ENCODE data around the gene TNFRSF25. TPM values are rescaled to one million over a fixed set of nuclear protein-coding genes. Genes with fewer than 3 reads are reported as not detected.

The TNFRSF25 gene
- total RNA-seq, 2 experiments from 2014 or later: 47.7 to 55.8 TPM

DNA sequence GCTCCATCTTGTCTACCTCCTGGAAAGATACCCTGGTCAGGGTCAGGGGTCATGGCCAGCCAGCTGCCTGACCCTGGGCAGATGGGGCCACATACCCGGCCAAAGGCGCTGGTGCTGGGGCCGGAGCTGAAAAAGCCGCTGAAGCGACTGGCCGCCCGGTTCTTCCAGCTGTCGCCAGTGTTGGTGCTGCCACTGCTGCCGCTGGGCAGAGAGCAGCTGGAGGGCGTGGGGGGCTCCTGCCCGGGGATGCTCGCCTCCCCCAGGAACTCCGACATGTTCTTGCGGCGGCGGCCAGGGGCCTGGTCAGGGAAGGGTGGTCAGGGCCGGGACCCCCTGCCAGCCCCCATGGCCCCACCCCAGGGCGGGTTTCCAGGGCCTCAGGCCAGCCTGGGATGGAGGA lies 7.2 kb upstream of the TNFRSF25 start:
- CTCF ChIA-PET: interaction anchor here (1.0 to 2.2 kb wide), 6 partner anchors 10 to 35 kb away, joined by 4 to 8 read pairs (median 6); no protein-coding TSS in a partner anchor
- no peak overlapping the region for H3K4me3 Mint-ChIP-seq
- H3K4me1 Mint-ChIP-seq (ENCODE audit: low read depth): peaks cover 2% of the 10 kb centered on the region
- no peak for DNase-seq
- POLR2A ChIA-PET: no interaction called here
- H3K9me3 Mint-ChIP-seq (ENCODE audit: insufficient read depth): no peaks in the 10 kb centered on the region
- ATAC-seq: no peak
- H3K27me3 Mint-ChIP-seq (ENCODE audit: low read depth): no peaks in the 10 kb centered on the region
- no peak overlapping the region for H3K27ac Mint-ChIP-seq
- no peaks in the 10 kb centered on the region for H3K36me3 Mint-ChIP-seq (ENCODE audit: low read depth)

GRCh38 chr1:6472391-6472790 lies 6.4 kb upstream of the TNFRSF25 start:
- DNase-seq (no peak), ATAC-seq (no peak)
- ChIA-PET CTCF (interaction anchor here (1.0 to 2.2 kb wide), 7 partner anchors 9 to 49 kb away, joined by 4 to 8 read pairs (median 5); partner anchors contain the start of gene PLEKHG5), POLR2A (interaction anchor here (1.4 kb wide), 1 partner anchor 12 kb away, joined by 4 read pairs; no protein-coding TSS in a partner anchor)
- Mint-ChIP-seq H3K27ac (no peak overlapping the region), H3K9me3 (ENCODE audit: insufficient read depth) (no peaks in the 10 kb centered on the region), H3K36me3 (ENCODE audit: low read depth) (no peaks in the 10 kb centered on the region), H3K4me3 (no peak overlapping the region), H3K27me3 (ENCODE audit: low read depth) (no peaks in the 10 kb centered on the region), H3K4me1 (ENCODE audit: low read depth) (peaks cover 2% of the 10 kb centered on the region)

- ATAC-seq (no peak), DNase-seq (no peak)
- POLR2A ChIA-PET: interaction anchor here (1.4 kb wide), 1 partner anchor 11 kb away, joined by 4 read pairs; no protein-coding TSS in a partner anchor
- Mint-ChIP-seq H3K36me3 (ENCODE audit: low read depth) (no peaks in the 10 kb centered on the region), H3K4me3 (no peak overlapping the region), H3K4me1 (ENCODE audit: low read depth) (peaks cover 5% of the 10 kb centered on the region), H3K27ac (no peak overlapping the region), H3K9me3 (ENCODE audit: insufficient read depth) (no peaks in the 10 kb centered on the region), H3K27me3 (ENCODE audit: low read depth) (no peaks in the 10 kb centered on the region)
- CTCF ChIA-PET: interaction anchor here (1.2 to 2.2 kb wide), 5 partner anchors 12 to 49 kb away, joined by 4 to 8 read pairs (median 5); partner anchors contain the start of gene PLEKHG5
Measured at GRCh38 chr1:6471970-6472368, 6.0 kb upstream of the TNFRSF25 start.

DNA sequence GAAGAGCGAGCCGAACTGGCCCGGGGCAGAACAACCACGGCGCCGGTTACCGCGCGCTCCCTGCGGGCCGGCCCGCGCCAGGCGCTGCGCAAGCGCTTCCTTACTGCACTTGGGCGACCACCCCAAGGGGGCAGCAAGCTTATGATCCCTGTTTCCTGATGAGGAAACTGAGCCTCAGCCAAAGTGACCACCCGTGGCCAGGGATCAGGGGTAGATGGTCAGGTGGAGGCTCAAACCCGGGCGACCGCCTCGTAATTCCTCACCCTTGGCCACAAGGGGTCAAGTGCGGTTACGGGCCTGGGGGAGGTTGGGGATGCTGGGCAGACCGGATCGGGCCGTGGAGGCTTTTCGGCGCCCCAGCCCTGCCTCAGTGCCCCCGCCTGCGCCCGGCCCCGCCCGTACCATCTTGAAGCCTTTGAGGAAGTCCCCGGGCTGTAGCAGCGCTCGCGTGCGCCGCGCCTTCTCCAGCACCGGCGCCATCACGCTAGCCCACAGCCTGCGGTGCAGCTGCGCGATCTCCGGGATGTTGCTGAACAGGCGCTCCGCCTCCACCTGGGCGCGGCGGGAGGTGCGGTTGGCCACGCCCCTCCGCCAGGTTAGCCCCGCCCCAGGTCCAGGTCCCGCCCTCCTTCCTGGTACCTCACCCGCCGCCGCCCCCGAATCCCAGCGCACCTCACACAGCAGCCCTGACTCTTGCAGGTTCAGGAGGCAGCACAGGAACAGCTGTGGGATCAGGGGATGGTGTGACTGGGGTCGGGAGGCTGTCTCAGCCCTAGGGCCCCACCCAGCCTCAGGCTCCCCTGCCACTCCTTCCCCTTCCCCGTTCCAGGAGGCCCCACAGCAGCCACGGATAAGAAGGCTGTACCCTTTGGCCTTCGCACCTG lies 5.4 kb upstream of the TNFRSF25 start:
- Mint-ChIP-seq H3K36me3 (ENCODE audit: low read depth) (no peaks in the 10 kb centered on the region), H3K9me3 (ENCODE audit: insufficient read depth) (no peaks in the 10 kb centered on the region), H3K4me1 (ENCODE audit: low read depth) (peaks cover 7% of the 10 kb centered on the region), H3K27ac (no peak overlapping the region), H3K27me3 (ENCODE audit: low read depth) (no peaks in the 10 kb centered on the region), H3K4me3 (no peak overlapping the region)
- ChIA-PET CTCF (interaction anchor here (1.2 to 2.2 kb wide), 5 partner anchors 11 to 48 kb away, joined by 4 to 8 read pairs (median 5); partner anchors contain the start of gene PLEKHG5), POLR2A (interaction anchor here (1.4 kb wide), 1 partner anchor 11 kb away, joined by 4 read pairs; no protein-coding TSS in a partner anchor)
- no peak for DNase-seq
- ATAC-seq: no peak

- ATAC-seq: no peak
- Mint-ChIP-seq H3K36me3 (ENCODE audit: low read depth) (no peaks in the 10 kb centered on the region), H3K4me3 (no peak overlapping the region), H3K27me3 (ENCODE audit: low read depth) (no peaks in the 10 kb centered on the region), H3K9me3 (ENCODE audit: insufficient read depth) (no peaks in the 10 kb centered on the region), H3K4me1 (ENCODE audit: low read depth) (peaks cover 7% of the 10 kb centered on the region), H3K27ac (no peak overlapping the region)
- POLR2A ChIA-PET: no interaction called here
- DNase-seq: no peak
- CTCF ChIA-PET: interaction anchor here (1.3 kb wide), 1 partner anchor 20 kb away, joined by 4 read pairs; no protein-coding TSS in a partner anchor
Measured at GRCh38 chr1:6470132-6471085, 4.4 kb upstream of the TNFRSF25 start.

DNA sequence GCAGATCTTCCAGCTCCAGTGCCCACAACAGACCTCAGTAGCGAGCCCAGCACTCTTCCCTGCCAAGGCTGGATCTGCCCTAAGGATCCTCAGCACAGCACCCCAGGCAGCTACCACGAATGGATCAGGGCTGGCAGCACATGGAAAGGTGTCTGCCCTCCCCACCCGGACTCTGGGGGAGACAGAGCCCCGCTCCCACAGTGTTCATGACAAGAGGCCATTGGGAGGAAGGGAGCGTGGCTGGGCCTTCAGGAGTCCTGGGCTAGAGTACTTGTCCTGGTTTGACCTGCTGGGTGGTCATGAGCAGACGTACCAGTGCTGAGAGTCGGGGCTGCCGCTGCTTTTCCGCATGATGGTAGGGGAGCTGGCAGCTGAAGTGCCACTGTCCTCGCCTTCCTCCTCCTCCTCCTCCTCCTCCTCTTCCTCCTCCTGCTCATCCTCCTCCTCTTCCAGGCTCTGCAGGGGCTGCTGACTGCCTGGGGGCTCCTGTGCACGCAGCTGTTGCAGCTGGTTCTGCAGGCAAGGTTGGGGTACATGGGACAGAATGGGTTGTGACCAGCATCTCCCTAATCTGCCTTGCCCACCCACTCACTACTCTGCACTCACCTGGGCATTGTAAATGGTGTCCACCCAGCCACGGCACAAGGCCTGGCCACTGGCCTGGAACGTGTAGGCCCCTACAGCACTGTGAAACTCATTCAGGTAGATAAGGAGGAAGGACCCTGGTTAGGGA lies 2.9 kb upstream of the TNFRSF25 start:
- POLR2A ChIA-PET: interaction anchor here (1.5 kb wide), 1 partner anchor 22 kb away, joined by 4 read pairs; the partner anchor contains the start of gene PLEKHG5
- Mint-ChIP-seq H3K4me3 (no peak overlapping the region), H3K27me3 (ENCODE audit: low read depth) (no peaks in the 10 kb centered on the region), H3K4me1 (ENCODE audit: low read depth) (peaks cover 17% of the 10 kb centered on the region), H3K9me3 (ENCODE audit: insufficient read depth) (no peaks in the 10 kb centered on the region), H3K36me3 (ENCODE audit: low read depth) (peaks cover 8% of the 10 kb centered on the region), H3K27ac (no peak overlapping the region)
- no peak for ATAC-seq
- DNase-seq: no peak
- CTCF ChIA-PET: interaction anchor here (1.2 to 1.3 kb wide), 2 partner anchors 14 to 22 kb away, joined by 3 to 6 read pairs; partner anchors contain the start of gene PLEKHG5

DNA sequence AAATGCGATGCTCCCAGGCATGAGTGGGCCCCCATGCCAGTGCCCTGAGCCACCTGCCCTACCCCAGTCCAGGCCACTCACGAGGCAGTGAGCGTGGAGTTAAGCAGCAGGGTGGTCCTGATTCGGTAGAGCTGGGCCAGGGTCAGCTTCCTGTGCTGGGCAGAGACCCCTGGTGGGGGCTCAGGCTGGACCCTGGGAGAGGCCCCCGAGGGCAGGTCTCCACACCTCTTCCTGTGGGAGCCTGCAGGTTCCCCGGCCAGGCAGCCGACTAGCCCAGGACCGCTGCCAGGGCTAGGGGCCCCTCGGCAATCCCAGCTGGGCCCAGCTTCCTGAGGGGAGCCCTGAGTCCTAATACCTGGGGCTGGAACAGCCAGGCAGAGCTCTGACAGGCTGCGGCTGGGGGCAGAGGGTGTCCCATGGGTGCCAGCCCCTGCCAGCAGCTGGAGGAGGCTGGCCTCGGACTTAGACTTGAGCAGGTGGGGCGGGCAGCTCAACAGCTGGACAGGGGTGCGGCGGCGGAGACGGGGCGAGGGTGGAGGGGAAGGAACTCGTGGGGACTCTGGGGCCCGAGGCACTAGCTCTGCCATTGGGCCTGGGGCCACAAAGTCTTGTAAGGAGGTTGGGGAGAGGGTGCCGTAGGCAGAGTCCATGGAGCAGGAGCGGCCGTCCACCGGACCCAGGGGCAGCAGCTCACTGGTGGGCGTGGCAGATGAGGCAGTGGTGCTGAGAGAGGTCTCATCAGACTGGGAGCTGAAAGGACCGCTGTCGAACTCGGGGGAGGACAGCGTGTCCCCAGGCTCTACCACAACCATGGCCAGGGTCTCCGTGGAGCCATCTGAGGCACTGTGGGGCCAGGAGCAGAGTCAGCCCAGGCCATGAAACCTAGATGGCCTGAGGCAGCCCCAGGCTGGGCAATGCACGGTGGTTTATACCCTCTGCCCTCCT lies 2.0 kb upstream of the TNFRSF25 start:
- ChIA-PET POLR2A (interaction anchor here (0.8 to 1.5 kb wide), 3 partner anchors 23 to 141 kb away, joined by 3 to 4 read pairs (median 3); partner anchors contain the start of genes NOL9 and PLEKHG5), CTCF (interaction anchor here (1.2 to 1.3 kb wide), 4 partner anchors 13 to 22 kb away, joined by 3 to 6 read pairs (median 3); partner anchors contain the start of gene PLEKHG5)
- ATAC-seq (no peak), DNase-seq (no peak)
- Mint-ChIP-seq H3K36me3 (ENCODE audit: low read depth) (peaks cover 12% of the 10 kb centered on the region), H3K27me3 (ENCODE audit: low read depth) (no peaks in the 10 kb centered on the region), H3K4me1 (ENCODE audit: low read depth) (peaks cover 21% of the 10 kb centered on the region), H3K4me3 (no peak overlapping the region), H3K9me3 (ENCODE audit: insufficient read depth) (no peaks in the 10 kb centered on the region), H3K27ac (no peak overlapping the region)

DNA sequence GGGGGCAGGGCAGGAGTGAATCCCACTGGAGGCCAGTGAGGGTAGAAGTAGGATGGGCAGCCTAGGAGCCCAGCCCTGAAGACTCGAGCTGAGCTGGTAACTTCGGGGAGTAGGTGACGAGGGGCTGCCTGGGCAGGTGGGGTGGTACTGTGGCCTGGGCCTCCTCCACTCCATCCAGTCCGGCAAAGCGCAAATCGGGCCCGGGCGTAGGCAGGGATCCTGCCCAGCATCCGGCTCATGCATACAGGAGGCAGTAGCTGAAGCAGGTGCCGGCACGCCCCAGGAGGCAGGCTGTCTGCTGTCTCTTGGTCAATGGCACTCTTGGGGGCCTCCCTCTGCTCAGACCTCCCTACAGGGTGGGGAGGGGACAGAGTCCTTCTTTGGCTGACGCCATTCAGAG lies 1.3 kb upstream of the TNFRSF25 start:
- no peak for DNase-seq
- Mint-ChIP-seq H3K9me3 (ENCODE audit: insufficient read depth) (no peaks in the 10 kb centered on the region), H3K4me1 (ENCODE audit: low read depth) (peaks cover 27% of the 10 kb centered on the region), H3K27me3 (ENCODE audit: low read depth) (no peaks in the 10 kb centered on the region), H3K4me3 (no peak overlapping the region), H3K36me3 (ENCODE audit: low read depth) (peaks cover 20% of the 10 kb centered on the region), H3K27ac (no peak overlapping the region)
- CTCF ChIA-PET: interaction anchor here (1.2 to 1.5 kb wide), 7 partner anchors 9 to 62 kb away, joined by 3 to 7 read pairs (median 3); no protein-coding TSS in a partner anchor
- no peak for ATAC-seq
- POLR2A ChIA-PET: interaction anchor here (0.8 to 1.5 kb wide), 3 partner anchors 24 to 141 kb away, joined by 3 to 4 read pairs (median 3); partner anchors contain the start of genes NOL9 and PLEKHG5

- POLR2A ChIA-PET: interaction anchor here (0.6 to 1.5 kb wide), 2 partner anchors 26 to 110 kb away, joined by 3 to 5 read pairs; no protein-coding TSS in a partner anchor
- Mint-ChIP-seq H3K27me3 (ENCODE audit: low read depth) (no peaks in the 10 kb centered on the region), H3K4me3 (peak overlapping the region; percentile 86), H3K9me3 (ENCODE audit: insufficient read depth) (no peaks in the 10 kb centered on the region), H3K36me3 (ENCODE audit: low read depth) (peaks cover 25% of the 10 kb centered on the region), H3K27ac (no peak overlapping the region), H3K4me1 (ENCODE audit: low read depth) (peaks cover 32% of the 10 kb centered on the region)
- ATAC-seq: no peak
- CTCF ChIA-PET: interaction anchor here (1.2 to 1.5 kb wide), 6 partner anchors 9 to 62 kb away, joined by 3 to 7 read pairs (median 3); no protein-coding TSS in a partner anchor
- no peak for DNase-seq
Measured at GRCh38 chr1:6466751-6467150, 778 bp upstream of the TNFRSF25 start.

Data from activated CD8-positive, alpha-beta T cell treated with anti-CD3 and anti-CD28 coated beads, Interleukin-2, amount 10 ng/mL, durations not matched to agents 7 days and 5 days (primary cell).